IMR-90 (cell line): ENCODE measurements around the gene BIK. TPM values are rescaled to one million over a fixed set of nuclear protein-coding genes. Genes with fewer than 3 reads are reported as not detected.

Experiments
- ATAC-seq: fragments of 200-7000 bp; cut with Tn5 transposase; 2 replicates; pipeline ENCODE4 v1.9.1; 2020; ENCODE audit warnings: low read depth, mild to moderate bottlenecking, moderate library complexity
- BruUV-seq: library from RNA; stranded (reverse); fragments of 400-500 nt; replicated peaks from 2 replicates; lab custom pipeline; 2021; lab: Mats Ljungman, UMichigan
- CTCF ChIA-PET: fragments of 300-600 bp; formaldehyde crosslinking; extraction: SDS; loops from one replicate; lab custom pipeline; 2021; ENCODE audit warnings: antibody characterized with exemption; lab: Yijun Ruan, JAX
- POLR2A ChIA-PET: fragments of 300-600 bp; sonication (Branson Sonifier 250); formaldehyde crosslinking; loops from one replicate; lab custom pipeline; 2022; ENCODE audit warnings: antibody characterized with exemption; ENCODE audit not compliant: unreplicated experiment; lab: Charles Lee
- DNase-seq: peaks from one replicate; pipeline ENCODE4 v3.0.0; 2013
- H2AFZ ChIP-seq: replicated peaks from 2 replicates; pipeline ENCODE3; 2013; ENCODE audit warnings: low read length, mild to moderate bottlenecking; ENCODE audit not compliant: poor library complexity
- H2AK5ac ChIP-seq: 2 replicates; pipeline ENCODE4 v1.6.1; 2013; ENCODE audit warnings: low read depth, low read length, inconsistent platforms
- H2AK9ac ChIP-seq: replicated peaks from 2 replicates; pipeline ENCODE3; 2013; ENCODE audit warnings: mild to moderate bottlenecking, low read depth, low read length, moderate library complexity; ENCODE audit not compliant: poor library complexity
- H2BK120ac ChIP-seq: 2 replicates; pipeline ENCODE4 v1.6.1; 2013; ENCODE audit warnings: low read depth, low read length, inconsistent platforms
- H2BK15ac ChIP-seq: 3 replicates; pipeline ENCODE4 v1.6.1; 2013; ENCODE audit warnings: low read depth, low read length, inconsistent platforms
- H2BK20ac ChIP-seq: 2 replicates; pipeline ENCODE4 v1.6.1; 2013; ENCODE audit warnings: low read depth, mild to moderate bottlenecking, inconsistent platforms, low read length, moderate library complexity
- H2BK5ac ChIP-seq: 2 replicates; pipeline ENCODE4 v1.6.1; 2013; ENCODE audit warnings: mild to moderate bottlenecking, low read depth, low read length, inconsistent platforms; ENCODE audit not compliant: poor library complexity, severe bottlenecking
- H3K14ac ChIP-seq: replicated peaks from 2 replicates; pipeline ENCODE4 v1.6.1; 2013; ENCODE audit warnings: low read depth, low read length, inconsistent platforms
- H3K18ac ChIP-seq: 2 replicates; pipeline ENCODE4 v1.6.1; 2013; ENCODE audit warnings: low read depth, low read length, control low read depth
- H3K23ac ChIP-seq: 2 replicates; pipeline ENCODE4 v1.6.1; 2013; ENCODE audit warnings: low read depth, low read length, inconsistent platforms
- H3K27ac ChIP-seq: 2 replicates; pipeline ENCODE4 v1.5.1; 2013; ENCODE audit warnings: mild to moderate bottlenecking, control low read depth, low read length; ENCODE audit not compliant: insufficient read depth
- H3K27me3 ChIP-seq: 2 replicates; pipeline ENCODE4 v1.6.1; 2013; ENCODE audit warnings: low read length; ENCODE audit not compliant: control insufficient read depth, insufficient read depth
- H3K36me3 ChIP-seq: 2 replicates; pipeline ENCODE4 v1.6.1; 2013; ENCODE audit warnings: low read length, mixed read lengths; ENCODE audit not compliant: control insufficient read depth, insufficient read depth
- H3K4ac ChIP-seq: 2 replicates; pipeline ENCODE4 v1.6.1; 2013; ENCODE audit warnings: low read depth, low read length, inconsistent platforms
- H3K4me1 ChIP-seq: 2 replicates; pipeline ENCODE4 v1.6.1; 2013; ENCODE audit warnings: low read length, mixed read lengths; ENCODE audit not compliant: control insufficient read depth, insufficient read depth
- H3K4me2 ChIP-seq: 2 replicates; pipeline ENCODE4 v1.6.1; 2013; ENCODE audit warnings: low read depth, mild to moderate bottlenecking, control low read depth, low read length, moderate library complexity
- H3K4me3 ChIP-seq: 2 replicates; pipeline ENCODE4 v1.5.1; 2013; ENCODE audit warnings: low read depth, mild to moderate bottlenecking, control low read depth, low read length, moderate library complexity; ENCODE audit not compliant: insufficient read depth
- H3K56ac ChIP-seq: 2 replicates; pipeline ENCODE4 v1.6.1; 2013; ENCODE audit warnings: low read length, inconsistent platforms; ENCODE audit not compliant: insufficient read depth; ENCODE audit errors: extremely low read depth
- H3K79me1 ChIP-seq, 2 experiments: 2 replicates each; pipeline ENCODE4 v1.6.1; 2013; ENCODE audit warnings: low read length in 2 of 2, inconsistent platforms in 1 of 2, low read depth in 1 of 2
- H3K9ac ChIP-seq: 2 replicates; pipeline ENCODE4 v1.6.1; 2013; ENCODE audit warnings: low read depth, low read length, control low read depth
- H3K9me1 ChIP-seq: 2 replicates; pipeline ENCODE4 v1.6.1; 2013; ENCODE audit warnings: low read length, inconsistent platforms; ENCODE audit not compliant: insufficient read depth
- H3K9me3 ChIP-seq: 2 replicates; pipeline ENCODE4 v1.6.1; 2013; ENCODE audit warnings: low read length; ENCODE audit not compliant: control insufficient read depth, insufficient read depth
- H4K20me1 ChIP-seq: 2 replicates; pipeline ENCODE4 v1.6.1; 2013; ENCODE audit warnings: low read length, inconsistent platforms; ENCODE audit not compliant: insufficient read depth
- H4K5ac ChIP-seq: 2 replicates; pipeline ENCODE4 v1.6.1; 2013; ENCODE audit warnings: mild to moderate bottlenecking, low read depth, low read length, control low read depth
- H4K8ac ChIP-seq, 2 experiments: 2 replicates each; pipeline ENCODE4 v1.6.1; 2013; ENCODE audit warnings: low read depth in 2 of 2, low read length in 2 of 2, control low read depth in 1 of 2, inconsistent platforms in 1 of 2
- H4K91ac ChIP-seq: 2 replicates; pipeline ENCODE4 v1.6.1; 2013; ENCODE audit warnings: low read depth, low read length, inconsistent platforms; ENCODE audit not compliant: insufficient read depth
- BHLHE40 ChIP-seq: fragments of 150-350 bp; IDR thresholded peaks from 2 replicates; pipeline ENCODE4 v1.6.1; 2016; ENCODE audit warnings: mild to moderate bottlenecking, low read depth, low read length
- CHD1 ChIP-seq: IDR thresholded peaks from 2 replicates; pipeline ENCODE4 v1.6.1; 2012; ENCODE audit warnings: low read depth, low read length, improper control_type of control experiment
- ELK1 ChIP-seq: fragments of 150-350 bp; IDR thresholded peaks from 2 replicates; pipeline ENCODE4 v1.6.1; 2016; ENCODE audit warnings: low read depth, mild to moderate bottlenecking, low read length, moderate library complexity, borderline replicate concordance
- FOS ChIP-seq: fragments of 150-350 bp; IDR thresholded peaks from 2 replicates; pipeline ENCODE4 v1.6.1; 2016; ENCODE audit warnings: low read depth, low read length
- MXI1 ChIP-seq: IDR thresholded peaks from 2 replicates; pipeline ENCODE4 v1.6.1; 2012; ENCODE audit warnings: low read depth, mild to moderate bottlenecking, low read length, moderate library complexity, borderline replicate concordance
- NFE2L2 ChIP-seq: fragments of 150-350 bp; IDR thresholded peaks from 2 replicates; pipeline ENCODE4 v1.6.1; 2016; ENCODE audit warnings: low read depth, mild to moderate bottlenecking, low read length
- RCOR1 ChIP-seq: IDR thresholded peaks from 2 replicates; pipeline ENCODE4 v1.6.1; 2012; ENCODE audit warnings: mild to moderate bottlenecking, low read length, improper control_type of control experiment; ENCODE audit not compliant: insufficient replicate concordance
- USF2 ChIP-seq: fragments of 150-350 bp; IDR thresholded peaks from 2 replicates; pipeline ENCODE4 v1.6.1; 2017; ENCODE audit warnings: mild to moderate bottlenecking, antibody characterized with exemption, low read length, low read depth
- WGBS, 2 experiments: methylation state at CpG; one replicate each; pipeline versions ENCODE4 v1.1.5 to v1.1.7; 2013; ENCODE audit warnings: missing lambda C conversion rate in 2 of 2; ENCODE audit not compliant: insufficient read length in 1 of 2; ENCODE audit errors: extremely low coverage in 2 of 2; 5-methylcytosine and 5-hydroxymethylcytosine counted together
- dilution Hi-C: fragments of 300-500 bp; cut with HindIII; formaldehyde crosslinking; loops from one replicate; pipeline ENCODE4 v1.14.3; 2018; ENCODE audit warnings: low sequenced_read_pairs; ENCODE audit not compliant: unreplicated experiment
- in situ Hi-C: fragments of 300-500 bp; cut with MboI; formaldehyde crosslinking; loops from 3 replicates; pipeline ENCODE4 v1.14.3; 2019; ENCODE audit warnings: low sequenced_read_pairs, inconsistent platforms, mixed read lengths
- intact Hi-C: fragments of 100-400 bp; cut with micrococcal nuclease; formaldehyde crosslinking; loops from 2 replicates; pipeline ENCODE4 v1.10.0; 2022
- polyA plus RNA-seq, 3 experiments: library from polyadenylated mRNA; depleted of rRNA; stranded (reverse); fragments of >200 nt; gene quantifications; 2 replicates each; pipeline ENCODE4 v1.2.3, GENCODE V29; 2012; ENCODE audit warnings: low replicate concordance in 1 of 3
- total RNA-seq: library from RNA; depleted of rRNA; stranded (reverse); fragments of >200 nt; gene quantifications from 2 replicates; pipeline ENCODE4 v1.2.3, GENCODE V29; 2012

BIK gene
- total and polyA plus RNA-seq, 2 of the 4 experiments (the other 2 are of a cell fraction): 0.18 TPM; not detected in 1

GRCh38 chr22:43098356-43098755, 12.2 kb upstream of the BIK start:
- H3K14ac ChIP-seq: no peak overlapping the region
- peak overlapping the region; percentile 72 for H2AFZ ChIP-seq
- dilution Hi-C loops: no loop called here
- H3K27ac ChIP-seq: no peak overlapping the region
- TF ChIP-seq CHD1: no peak
- no peak for TF ChIP-seq ELK1
- no peak for TF ChIP-seq MXI1
- TF ChIP-seq NFE2L2: no peak
- no peak for TF ChIP-seq FOS
- no peak for TF ChIP-seq USF2
- no peak for TF ChIP-seq RCOR1
- no peak for TF ChIP-seq BHLHE40
- H3K9ac ChIP-seq: no peak overlapping the region
- WGBS, 2 experiments: 64% methylated on average over 4 of the region's 4 CpGs; no CpG with 5 or more reads in 1 of the 2 experiments
- H4K5ac ChIP-seq: no peak overlapping the region
- no peak overlapping the region for H4K91ac ChIP-seq
- no peak overlapping the region for H3K18ac ChIP-seq
- no peak overlapping the region for H2AK9ac ChIP-seq
- no peak overlapping the region for H3K4ac ChIP-seq
- H3K9me3 ChIP-seq: peaks cover 6% of the 10 kb centered on the region
- CTCF ChIA-PET: no interaction called here
- no peak overlapping the region for H3K23ac ChIP-seq
- BruUV-seq: no TSS peak
- H2BK15ac ChIP-seq: no peak overlapping the region
- ATAC-seq (no peak), DNase-seq (no peak)
- no peak overlapping the region for H3K4me2 ChIP-seq
- H3K36me3 ChIP-seq: no peaks in the 10 kb centered on the region
- H4K20me1 ChIP-seq: no peaks in the 10 kb centered on the region
- H2AK5ac ChIP-seq: no peak overlapping the region
- H3K56ac ChIP-seq: no peak overlapping the region
- H3K4me3 ChIP-seq: no peak overlapping the region
- POLR2A ChIA-PET: no interaction called here
- H4K8ac ChIP-seq: no peak overlapping the region
- no peak overlapping the region for H2BK20ac ChIP-seq
- no peaks in the 10 kb centered on the region for H3K9me1 ChIP-seq
- intact Hi-C loops: no loop called here
- H2BK120ac ChIP-seq: no peak overlapping the region
- H3K4me1 ChIP-seq: peaks cover 3% of the 10 kb centered on the region; the same call in 1 of the 2 replicates
- no peaks in the 10 kb centered on the region for H3K27me3 ChIP-seq
- H2BK5ac ChIP-seq: no peak overlapping the region
- in situ Hi-C loops: no loop called here
- H3K79me1 ChIP-seq: no peaks in the 10 kb centered on the region
